ENCODE results near the gene ARL13B.
"Not testable (repeated sequence)": the region's sequence is repeated elsewhere in the genome, so short reads cannot be mapped to it uniquely, and the experiment has no call there.

The ARL13B gene

DNA sequence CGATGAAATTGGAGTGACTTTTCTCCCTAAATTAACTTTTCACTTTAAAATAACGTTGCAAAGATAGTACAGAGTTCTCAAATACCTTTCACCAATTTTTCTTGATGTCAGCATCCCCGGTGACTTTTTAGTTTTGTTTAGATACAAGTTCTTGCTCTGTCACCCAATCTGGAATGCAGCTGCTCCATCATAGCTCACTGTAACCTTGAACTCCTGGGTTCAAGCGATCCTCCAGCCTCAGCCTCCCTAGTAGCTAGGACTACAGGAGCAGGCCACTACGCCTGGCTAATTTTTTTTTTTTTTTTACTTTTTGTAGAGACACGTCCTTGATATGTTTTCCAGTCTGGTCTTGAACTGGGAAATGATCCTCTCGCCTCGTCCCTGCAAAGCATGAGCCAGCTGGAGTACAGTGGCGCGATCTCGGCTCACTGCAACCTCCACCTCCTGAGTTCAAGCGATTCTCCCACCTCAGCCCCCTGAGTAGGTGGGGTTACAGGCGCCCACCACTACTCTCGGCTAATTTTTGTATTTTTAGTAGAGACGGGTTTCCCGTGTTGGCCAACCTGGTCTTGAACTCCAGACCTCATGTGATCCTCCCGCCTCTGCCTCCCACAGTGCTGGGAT is 83.7 kb downstream of the ARL13B start:
- DNase-seq: no peak

DNA sequence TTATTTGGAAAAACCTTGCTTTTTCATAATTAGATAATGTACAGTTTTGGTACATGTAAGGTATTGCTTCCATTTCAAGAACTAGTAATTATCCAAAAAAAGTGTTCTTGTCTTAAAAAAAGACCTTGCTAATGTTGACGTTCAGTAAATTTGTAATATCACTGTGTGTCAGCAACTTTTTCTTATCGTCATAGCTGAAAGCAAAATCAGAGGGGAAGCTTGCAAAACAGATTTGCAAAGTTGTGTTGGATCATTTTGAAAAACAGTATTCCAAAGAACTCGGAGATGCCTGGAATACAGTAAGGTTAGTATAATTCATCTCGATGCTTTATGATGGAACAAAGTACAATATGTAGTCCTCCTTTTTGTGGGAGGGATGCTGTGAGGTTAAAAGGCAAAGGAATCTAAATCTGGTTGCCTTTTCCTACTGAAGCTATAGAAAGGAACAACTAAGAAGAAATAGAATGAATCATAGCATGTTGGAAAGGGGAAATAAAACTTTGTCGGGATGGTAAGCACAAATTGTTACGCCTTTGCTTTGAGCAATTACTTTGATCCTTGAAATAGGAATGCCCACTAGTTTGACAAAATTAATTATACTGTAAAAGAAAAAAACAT is 84.4 kb downstream of the ARL13B start:
- no peak for DNase-seq

DNA sequence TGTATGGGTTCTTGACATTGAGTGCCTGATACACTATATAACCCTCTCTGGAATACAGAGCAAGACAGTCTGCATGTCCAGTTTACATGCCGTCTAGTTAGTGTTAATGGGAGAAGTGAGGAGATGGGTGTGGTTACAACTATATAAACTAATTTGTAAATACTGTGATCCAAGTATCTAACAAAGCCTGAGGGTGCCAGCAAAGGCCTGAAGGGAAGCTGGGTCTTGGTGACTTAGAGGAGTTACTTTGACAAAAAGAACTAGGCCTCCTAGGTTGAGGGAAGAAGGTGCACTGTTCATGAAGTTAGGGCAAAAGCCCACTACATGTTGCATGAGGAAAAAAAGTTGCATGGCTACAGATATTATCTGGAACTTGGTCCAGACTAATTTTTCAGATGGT is 85.2 kb downstream of the ARL13B start:
- no peak for DNase-seq

DNA sequence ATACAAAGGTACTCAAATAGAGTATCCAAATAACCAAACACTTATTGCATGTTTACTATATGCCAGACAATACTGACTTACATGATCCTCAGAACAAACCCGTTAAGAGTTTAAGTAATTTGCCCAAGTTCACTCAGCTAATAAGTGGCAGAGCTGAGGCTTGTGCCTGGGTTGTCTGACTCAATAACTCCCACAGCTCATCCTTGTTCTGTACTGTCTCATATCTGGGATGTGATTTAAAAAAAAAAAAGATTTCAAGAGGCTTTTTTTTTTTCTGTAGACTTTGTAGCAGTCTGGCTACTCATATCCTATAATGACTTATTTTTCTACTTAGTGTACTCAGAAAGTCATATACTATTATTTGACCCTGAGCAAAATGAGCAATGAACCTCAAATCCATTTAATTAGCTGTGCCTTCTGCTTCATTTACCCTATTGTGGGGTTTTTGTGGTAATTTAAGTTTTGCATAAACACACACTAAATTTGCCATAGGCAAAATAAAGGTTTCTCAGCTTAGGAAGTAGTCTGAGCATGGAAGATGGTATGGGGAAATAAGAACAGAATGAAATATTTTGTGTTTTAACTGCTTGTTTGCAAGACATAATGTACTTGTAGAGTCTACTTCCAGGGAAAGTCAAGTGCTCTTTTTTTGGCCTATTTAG is 86.0 kb downstream of the ARL13B start:
- no peak for DNase-seq

DNA sequence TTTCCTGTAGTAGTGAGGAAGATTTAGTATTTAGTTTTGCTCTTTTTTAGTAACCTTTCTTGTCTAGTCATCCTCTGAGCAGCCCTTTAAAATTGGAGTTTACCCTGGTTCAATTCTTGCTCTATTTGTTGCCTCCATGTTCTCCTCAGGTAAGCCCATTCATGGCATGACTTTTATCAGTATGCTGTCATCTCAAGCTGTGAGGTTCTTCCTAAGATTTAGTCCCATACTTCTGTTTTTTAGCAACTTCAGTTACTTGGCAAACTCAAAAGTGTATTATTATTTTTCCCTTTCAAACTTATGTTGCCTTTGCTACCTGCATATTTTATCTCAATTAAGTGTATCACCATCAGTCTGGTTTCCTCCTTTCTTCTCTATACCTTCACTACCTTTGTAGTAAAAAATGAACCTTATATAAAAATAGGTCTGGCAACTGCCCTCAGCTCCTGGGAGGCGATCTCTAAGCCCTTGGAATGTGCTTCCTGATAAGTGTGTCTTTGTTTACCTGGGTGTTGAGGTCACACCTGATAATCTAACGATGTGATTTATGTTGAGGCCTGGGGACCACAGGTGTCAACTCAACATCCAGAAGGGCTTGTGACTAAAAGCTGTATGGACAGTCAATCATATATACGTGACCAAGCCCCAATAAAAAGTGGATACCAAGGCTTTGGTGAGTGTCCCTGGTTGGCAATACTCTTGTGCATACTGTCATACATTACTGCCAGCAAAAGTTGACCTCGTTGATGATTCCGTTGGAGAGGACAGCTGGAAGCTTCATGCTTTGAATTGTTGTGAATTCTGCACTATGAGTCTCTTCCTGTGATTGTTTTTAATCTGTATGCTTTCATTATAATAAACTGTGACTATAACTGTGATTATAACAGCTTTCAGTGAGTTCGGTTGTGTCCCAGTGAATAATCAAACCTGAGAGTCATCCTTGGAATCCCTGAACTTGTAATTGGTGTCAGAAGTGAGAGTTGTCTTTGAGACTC is 86.8 kb downstream of the ARL13B start:
- DNase-seq: no peak

DNA sequence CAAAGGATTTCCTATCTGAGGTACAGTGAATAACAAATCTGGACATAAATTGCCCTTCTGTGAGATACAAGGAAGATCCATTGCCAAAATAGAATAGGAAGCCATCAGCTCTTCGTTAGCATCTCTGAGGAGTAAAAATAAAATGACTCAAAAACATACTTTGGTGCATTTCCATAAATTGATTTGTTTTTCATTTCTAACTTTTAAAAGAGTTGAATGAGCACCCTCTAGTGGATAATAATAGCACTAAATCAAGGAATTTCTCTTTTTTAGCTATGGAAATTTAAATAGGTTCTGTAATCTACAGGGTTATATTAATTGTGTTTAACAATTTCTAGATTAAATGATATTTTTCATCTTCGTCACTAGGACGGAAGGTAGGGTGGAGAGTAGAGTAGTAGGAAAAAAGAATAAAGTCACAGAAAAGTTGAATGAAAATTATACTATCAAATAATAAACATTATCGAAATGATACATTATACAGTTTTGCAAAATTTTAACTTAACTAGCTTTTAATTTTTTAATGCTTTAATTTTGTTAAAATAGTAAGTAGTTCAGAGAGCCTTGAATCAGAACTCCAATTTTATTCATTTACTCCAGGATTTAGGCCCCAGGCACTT is 89.3 kb downstream of the ARL13B start:
- DNase-seq: no peak

DNA sequence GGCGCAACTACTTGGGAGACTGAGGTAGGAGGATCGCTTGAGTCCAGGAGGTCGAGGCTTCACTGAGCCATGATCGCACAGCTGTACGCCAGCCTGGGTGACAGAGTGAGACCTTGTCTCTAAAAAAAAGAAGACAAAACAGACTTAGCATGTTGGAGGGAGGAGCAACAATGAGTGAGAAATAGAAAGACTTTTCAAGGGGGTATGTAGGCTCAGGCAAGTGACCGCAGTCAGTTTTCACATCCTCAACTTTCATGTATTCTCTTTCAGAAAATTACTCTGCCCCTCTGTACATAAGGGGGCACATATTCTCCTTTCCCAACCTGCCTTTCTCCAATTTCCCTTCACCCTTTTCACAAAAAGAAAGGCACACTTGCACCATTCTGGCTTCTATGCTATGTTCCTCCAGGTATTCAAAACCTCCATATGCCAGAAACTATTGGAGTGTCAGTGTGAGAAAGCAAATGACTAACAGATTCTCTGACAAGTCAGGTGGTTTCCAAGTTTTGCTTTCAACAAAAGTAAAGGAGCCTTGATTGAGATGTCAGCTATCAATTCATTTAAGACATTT is 90.5 kb downstream of the ARL13B start:
- no peak for DNase-seq

DNA sequence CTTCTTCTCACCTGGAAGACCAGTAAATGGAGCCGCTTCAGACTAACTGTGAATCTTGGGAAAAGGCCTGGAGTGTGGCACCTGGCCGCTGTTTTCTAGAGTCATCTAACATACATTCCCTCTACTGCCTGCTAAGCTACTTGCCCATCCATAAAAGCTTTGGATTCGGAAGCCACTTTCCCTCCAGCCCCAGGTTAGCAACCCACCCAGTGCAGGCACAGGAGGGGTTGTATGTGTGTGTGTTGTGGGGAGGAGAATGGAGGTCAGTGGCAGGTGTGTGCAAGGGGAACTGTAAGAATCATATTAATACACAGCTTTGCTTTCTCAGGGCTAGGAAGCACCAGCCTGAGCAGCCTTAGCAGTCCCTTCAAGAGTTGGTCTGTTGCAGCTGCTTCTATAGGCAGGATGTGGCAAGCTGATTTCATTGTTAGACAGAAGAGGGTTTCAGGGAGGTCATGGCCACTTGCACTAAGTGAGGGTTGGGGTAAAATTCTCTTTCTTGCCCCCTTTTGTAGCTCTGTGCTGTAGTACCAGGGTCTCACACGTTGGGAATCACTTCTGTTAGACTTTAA is 91.8 kb downstream of the ARL13B start:
- peak; percentile 25 for DNase-seq

DNA sequence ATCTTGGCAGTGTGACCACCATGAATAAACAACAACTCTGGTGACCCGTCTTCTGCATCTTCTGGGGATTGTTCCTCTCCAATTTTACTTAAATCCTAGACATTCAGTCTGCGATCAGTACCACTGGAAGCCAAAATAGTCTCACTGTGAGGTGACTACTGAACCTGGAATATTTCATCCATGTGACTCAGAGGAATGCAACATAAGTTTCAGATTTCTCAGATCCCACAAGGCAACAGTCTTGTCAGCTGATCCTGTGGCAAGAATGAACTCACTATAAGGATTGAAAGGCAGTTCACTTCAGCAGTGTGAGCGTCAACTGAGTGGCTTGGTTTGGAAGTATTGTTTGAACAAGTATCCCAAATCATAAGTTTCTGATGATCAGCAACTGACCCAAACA is 96.1 kb downstream of the ARL13B start:
- no peak for DNase-seq

DNA sequence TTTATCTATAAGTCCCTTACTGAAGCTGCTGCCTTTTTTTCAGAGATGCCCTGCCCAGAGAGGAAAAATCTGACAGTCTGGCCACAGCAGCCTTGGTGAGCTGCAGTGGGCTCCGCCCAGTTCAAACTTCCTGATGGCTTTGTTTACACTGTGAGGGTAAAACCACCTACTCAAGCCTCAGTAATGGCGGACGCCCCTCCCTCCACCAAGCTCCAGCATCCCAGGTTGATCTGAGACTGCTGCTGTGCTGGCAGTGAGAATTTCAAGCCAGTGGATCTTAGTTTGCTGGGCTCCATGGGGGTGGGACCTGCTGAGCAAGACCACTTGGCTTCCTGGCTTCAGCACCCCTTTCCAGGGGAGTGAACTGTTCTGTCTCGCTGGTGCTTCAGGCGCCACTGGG is 100.6 kb downstream of the ARL13B start:
- DNase-seq: not testable (repeated sequence)

DNA sequence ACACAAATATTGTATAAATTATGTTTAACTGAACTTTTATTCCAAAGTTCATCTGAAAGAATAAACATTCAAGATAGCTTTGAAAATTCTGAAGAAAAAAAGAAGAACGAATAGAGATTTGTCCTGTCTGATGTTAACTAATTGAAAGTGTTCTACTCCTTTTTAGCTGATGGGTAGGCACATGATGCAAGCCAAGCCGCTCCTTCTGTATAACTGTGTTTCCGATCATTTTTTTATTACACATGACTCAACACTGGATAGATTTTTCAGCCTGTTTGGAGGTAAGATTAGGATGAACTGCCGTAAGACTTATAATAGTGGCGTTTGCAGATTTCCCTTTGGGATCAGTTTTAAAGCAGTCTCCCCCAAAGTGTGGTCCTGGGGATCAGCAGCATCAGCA is 101.9 kb downstream of the ARL13B start:
- DNase-seq: no peak

DNA sequence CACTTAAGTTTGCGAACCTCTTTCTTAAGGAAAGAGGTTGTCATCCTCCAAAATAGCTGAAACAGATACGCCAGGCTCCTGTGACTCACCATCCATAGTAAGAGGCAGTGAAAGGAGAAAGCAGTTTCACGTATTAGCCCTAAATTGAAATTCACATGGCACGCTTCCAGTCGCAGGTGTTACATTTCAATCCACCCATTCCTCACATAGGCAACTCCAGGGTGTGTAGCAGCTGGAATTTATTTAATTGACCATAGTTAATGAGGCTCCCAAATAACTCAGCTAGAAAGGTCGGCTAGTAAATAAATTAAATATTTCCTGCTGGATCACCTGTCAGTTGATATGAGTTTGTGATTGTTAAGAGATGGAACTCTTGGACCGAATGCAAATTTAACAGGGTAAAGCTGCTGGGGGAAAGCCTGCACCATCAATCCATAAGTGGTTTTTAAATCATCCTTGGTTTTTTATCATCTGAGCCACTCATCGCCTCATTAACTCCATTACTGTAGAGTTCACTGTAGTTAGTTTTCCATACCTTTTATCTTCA is 102.5 kb downstream of the ARL13B start:
- DNase-seq: no peak

DNA sequence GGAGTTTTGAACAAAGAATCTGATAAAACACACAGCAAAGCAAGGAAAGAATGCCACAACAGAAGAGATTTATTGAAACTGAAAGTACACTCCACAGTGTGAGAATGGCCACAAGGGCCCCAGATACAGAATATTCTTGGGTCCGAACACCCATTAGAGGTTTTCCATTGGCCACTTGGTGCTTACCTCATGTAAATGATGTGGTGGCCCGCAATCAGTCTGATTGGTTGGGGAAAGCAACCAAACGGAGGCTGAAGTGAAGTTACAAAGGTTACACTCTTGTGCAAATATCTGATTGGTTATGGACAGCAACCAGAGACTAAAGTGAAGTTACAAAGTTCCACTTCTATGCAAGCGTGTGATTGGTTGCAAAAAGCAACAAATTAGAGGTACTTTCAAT is 103.3 kb downstream of the ARL13B start:
- no peak for DNase-seq

DNA sequence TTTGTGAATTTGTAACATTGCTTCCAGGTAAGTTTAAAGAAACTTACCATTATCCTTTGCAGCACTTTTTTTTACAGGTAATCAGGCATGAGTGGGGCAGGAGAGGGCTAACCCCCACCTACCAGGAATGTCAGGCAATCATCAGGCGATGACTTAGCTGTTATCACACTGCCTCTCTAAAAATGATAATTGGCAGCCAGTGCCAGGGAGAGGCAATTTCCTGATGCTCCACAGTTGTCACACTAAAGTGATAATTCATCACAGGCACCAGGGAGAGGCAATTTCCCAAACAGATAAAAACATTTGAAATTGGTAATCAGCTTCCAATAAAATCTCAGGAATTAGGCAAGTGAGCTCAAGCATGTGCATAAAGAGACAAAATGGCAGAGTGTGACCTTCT is 109.2 kb downstream of the ARL13B start:
- no peak for DNase-seq

DNA sequence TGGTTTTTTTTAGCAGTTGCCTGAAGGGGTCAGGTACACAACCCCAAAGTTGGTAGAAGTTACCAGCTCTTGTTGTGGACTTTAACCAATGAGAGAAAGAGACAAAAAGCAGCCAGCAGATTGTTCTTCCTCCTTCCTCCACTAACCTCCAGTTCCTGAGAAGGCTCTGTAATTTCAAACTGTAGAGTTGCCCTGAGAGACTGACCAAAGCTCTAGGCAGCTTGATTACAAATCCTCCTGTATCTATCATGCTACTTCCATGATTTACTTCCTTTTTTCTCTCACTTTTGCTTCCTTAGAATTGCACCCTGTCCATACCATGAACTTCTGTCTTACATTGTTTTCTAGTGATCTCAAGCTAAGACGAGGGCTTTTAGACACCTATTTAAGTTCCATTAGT is 112.1 kb downstream of the ARL13B start:
- no peak for DNase-seq

DNA sequence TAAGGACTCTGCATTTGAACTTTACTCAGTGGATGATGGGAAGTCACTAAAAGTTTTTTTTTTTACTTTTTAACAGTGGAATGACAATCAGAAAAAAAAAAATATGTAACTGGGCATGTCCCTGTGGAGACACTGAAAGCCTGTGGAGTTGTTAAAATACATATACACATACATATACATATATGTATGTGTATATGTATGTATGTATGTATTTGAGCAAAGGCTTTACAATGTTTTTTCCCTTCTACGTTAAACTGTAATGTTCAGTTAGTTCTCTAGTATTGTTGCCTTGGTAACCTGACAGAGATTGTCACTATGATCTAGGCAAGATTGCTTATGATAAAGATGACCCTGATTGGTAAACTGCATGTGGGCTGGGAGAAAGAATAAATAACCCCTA is 113.2 kb downstream of the ARL13B start:
- DNase-seq: no peak

DNA sequence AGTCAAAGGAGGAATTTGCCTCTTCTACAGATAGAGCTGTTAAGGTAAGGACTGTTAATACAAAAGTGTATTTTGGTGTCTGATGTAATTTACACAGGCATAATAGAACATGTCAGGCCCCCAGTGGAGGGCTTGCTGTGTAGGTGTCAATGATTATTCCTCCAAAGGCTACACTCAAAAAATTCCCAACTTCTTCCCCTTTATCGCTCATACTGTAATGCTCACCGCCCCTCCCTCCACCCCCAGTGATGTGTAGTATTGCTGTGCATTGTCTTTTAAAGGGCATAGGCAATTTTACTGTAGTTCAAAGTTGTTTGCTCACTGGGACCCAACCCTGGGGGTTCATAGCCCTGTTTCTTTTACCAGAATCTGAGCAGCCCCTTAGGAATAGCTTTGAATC is 115.2 kb downstream of the ARL13B start:
- DNase-seq: no peak

DNA sequence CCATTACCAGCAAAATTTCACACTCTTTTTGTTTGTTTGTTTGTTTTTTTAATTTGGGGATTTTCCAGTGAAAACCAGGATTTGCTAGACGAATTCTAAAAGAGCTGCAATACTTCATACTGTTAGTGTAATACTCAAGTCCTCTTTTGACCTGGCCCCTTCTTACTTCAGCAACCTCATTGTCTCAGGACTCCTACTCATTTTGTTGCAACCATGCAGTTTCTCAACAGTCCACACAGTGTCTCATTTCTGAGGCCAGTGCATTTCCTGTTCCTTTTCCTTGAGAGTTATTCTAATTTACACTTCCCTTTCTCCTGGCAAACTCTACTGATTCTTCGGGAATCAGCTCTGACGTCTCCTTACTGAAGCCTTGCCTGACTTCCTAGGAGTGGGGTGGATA is 118.5 kb downstream of the ARL13B start:
- DNase-seq: no peak

DNA sequence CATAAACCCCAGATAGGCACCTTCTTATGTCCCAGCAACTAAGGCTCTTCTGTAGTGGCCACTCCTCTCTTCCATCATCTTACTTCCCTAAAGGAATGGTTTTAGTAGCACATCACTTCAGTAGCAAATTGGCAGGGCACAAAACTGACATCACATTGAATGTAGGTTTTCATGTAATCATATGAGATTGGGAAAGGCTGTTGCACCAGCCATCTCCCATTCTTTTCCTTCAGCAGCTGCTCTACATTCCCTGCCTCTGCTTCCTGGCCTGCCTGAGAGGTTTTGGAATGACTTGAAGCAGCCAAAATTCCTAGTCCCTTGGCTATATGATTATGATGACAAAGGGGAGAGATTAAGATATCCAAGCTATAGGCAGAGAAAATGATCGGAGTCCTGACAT is 119.4 kb downstream of the ARL13B start:
- DNase-seq: no peak

DNA sequence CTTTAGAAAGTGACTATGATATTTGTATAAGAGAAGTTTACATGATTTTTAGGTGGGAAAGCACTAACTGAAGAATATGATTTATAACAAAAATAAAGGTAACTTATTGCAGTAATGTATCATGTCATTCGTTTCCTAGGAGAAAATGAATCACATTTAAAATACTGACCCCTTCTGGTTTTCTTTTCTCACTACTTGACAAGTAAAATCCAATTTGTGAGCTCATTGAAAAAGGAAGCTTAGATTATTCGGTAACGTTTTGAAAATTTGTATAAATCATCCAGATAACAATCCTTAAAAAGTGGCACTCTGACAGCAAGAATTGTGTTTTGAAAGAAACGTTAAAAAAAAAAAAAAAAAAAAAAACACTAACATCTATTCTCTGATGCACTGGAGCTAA is 121.9 kb downstream of the ARL13B start:
- DNase-seq: no peak
